Measurements from ENCODE around the gene NR5A1.

- TF ChIP-seq, protein P1, sequence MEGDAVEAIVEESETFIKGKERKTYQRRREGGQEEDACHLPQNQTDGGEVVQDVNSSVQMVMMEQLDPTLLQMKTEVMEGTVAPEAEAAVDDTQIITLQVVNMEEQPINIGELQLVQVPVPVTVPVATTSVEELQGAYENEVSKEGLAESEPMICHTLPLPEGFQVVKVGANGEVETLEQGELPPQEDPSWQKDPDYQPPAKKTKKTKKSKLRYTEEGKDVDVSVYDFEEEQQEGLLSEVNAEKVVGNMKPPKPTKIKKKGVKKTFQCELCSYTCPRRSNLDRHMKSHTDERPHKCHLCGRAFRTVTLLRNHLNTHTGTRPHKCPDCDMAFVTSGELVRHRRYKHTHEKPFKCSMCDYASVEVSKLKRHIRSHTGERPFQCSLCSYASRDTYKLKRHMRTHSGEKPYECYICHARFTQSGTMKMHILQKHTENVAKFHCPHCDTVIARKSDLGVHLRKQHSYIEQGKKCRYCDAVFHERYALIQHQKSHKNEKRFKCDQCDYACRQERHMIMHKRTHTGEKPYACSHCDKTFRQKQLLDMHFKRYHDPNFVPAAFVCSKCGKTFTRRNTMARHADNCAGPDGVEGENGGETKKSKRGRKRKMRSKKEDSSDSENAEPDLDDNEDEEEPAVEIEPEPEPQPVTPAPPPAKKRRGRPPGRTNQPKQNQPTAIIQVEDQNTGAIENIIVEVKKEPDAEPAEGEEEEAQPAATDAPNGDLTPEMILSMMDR (conservative IDR thresholded peaks at IDR 0.05; ENCODE audit: low read length) = no peak
- no peak for TF ChIP-seq EZH2phosphoT487 (IDR thresholded peaks at IDR 0.05; ENCODE audit: borderline replicate concordance)
These were observed 56.8 kb downstream of the NR5A1 start, which contains the start of gene ADGRD2 for GRCh38 chr9:124450241-124450924.
